HG03432 (cell line): ENCODE data around the gene ALX4.

Source experiments
- ATAC-seq: cut with Tn5 transposase; IDR thresholded peaks from one replicate; pipeline ENCODE4 v1.9.1; 2021; ENCODE audit warnings: mild to moderate bottlenecking, moderate library complexity; ENCODE audit not compliant: unreplicated experiment

The ALX4 gene

DNA sequence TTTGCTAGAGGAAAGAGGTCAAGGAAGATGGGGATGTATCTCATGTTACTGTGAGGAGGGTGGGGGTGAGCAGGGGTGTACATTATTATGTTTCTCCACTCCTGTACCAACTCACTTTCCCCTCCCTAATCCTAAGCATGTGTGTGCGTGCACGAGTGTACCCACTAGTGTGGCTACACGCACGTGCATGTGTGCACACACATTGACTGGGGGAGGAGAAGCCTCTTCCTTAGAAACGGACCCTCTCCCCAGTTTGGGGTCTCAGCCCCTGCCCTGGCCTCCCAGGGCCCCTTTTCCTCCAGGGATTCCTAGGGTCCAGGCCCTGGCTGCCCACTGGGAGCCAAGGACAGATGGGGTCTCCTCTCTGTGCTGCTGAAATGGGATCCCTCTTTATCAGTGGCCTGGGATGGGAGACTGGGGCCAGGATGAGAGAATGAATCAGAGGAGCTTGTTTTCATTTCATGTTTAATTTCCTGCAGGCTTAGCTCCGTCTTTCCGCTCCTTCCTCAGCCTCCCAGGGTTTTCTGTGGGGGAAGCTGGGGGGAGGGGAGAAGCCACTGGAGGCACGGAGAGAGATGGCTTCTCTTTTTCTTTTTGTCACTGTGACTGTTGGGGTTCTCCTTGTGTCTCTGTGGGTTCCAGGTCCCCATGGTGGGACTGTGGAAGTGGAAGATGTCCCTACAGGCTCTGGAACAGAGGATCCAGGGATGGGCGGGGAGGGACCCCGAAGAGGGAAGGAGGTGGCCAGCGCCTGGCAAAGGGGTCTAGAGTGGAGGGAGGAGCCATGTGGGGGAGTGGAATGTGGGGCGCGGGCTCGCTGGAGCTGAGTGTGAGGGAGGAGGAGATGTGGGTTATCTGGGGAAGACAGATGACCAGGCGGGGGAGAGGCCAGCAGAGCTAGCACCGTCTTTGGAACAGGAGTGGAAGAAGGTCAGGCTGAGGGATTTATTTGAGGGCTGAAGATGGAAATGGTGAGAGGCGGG, 40.3 kb downstream of the ALX4 start:
- no peak for ATAC-seq

- ATAC-seq, result no peak
These were observed 41.3 kb downstream of the ALX4 start for GRCh38 chr11:44268614-44269080.

DNA sequence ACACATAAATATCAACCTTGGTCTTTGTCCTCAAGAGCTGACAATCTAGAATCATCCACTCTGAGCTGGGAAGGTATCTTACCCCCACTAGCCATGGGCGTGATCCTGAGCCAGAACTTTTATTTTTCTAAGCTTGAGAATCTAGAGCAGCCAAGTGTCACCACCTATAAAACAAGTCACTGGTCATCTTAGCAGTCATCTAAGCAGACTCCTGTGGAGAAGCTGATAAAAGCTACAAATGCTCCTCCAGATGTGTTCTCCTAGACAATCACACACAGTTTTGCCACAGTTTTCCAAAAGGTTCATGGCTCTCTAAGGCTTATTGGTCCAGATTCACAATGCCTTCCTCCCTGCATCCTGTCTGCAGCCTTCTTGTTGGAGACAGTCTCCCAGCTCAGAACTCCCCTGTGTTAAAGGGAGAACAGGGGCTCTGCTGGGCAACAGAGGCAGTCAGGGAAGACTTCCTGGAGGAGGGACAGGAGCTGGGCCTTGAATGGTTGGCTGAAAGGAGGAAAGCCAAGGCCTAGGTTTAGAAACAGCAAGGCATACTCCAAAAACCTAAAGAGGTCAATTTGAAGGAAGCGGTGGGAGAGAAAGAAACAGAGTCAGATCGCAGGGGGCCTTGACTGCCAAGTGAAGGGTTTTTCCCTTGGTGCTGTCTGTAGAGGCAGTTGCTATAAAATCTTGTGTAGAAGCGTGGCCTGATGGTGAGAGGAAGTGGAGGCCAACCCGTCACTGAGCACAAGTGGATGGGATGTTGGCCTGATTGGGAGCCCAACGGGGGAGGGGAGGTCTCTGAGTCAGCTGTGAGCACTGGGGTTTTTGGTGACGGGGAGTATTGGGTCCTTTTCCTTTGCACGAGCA, 42.0 kb downstream of the ALX4 start:
- ATAC-seq, result no peak

DNA sequence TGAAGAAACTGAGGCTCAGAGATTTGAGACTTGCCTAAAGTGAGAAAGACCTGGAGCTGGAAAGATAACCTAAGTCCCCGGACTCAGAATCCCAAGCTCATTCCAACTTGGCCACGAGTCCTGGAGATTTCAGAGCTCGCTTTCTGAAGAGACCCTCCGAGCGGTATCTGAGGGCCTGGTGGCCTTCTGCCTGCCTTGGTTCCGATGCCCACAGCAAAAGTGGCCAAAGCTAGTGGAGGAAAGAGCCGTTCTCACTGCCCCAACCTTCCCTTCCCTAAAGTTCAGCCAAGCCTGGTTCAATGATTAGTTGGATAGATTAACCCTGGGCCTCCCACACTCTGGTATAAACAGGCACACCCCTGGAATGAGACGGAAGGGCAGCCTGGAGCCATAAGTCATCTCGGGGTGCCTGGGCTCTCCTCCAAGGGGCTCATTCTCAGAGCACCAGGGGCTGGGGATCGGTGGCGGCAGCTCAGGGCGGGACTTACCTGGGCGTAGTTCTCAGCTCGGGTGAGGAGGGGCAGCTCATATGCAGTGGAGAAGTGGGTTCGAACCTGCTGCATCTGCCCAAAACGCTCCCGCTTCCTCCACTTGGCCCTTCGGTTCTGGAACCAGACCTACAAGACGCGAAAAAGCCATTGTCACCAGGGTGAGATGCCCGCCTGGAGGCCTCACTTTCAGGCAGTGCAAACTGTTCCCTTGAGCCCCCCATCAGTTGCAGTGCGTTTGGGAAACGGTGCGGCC, 42.8 kb downstream of the ALX4 start:
- ATAC-seq, result no peak

GRCh38 chr11:44266056-44266780, 43.7 kb downstream of the ALX4 start:
- no peak for ATAC-seq

DNA sequence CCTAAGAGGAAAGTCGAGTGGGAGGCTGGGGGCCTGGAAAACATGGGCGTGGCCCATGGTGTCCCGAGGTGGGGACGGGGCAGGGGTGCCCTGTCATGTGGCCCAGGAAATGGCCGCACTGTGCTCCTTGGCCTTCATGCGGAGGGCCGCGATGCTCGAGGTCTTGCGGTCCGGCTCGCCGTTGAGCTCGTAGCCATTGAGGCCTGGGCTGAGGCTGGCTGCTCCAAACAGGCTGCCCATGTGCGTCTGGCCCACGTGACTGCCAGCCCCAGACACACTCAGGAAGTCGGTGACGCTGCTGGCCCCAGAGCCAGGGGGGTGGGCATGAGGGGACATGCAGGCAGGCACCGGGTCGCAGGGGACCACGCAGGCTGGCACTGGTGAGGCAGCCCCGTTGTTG, 45.2 kb downstream of the ALX4 start:
- ATAC-seq, result no peak

GRCh38 chr11:44264438-44264749, 45.5 kb downstream of the ALX4 start:
- ATAC-seq, result no peak

GRCh38 chr11:44263738-44264437, 46.1 kb downstream of the ALX4 start:
- ATAC-seq, result no peak

- ATAC-seq, result no peak
These were observed 47.9 kb downstream of the ALX4 start for GRCh38 chr11:44261800-44262591.

GRCh38 chr11:44260081-44260480, 49.9 kb downstream of the ALX4 start:
- no peak for ATAC-seq

GRCh38 chr11:44258839-44259420, 51.0 kb downstream of the ALX4 start:
- ATAC-seq, result no peak

DNA sequence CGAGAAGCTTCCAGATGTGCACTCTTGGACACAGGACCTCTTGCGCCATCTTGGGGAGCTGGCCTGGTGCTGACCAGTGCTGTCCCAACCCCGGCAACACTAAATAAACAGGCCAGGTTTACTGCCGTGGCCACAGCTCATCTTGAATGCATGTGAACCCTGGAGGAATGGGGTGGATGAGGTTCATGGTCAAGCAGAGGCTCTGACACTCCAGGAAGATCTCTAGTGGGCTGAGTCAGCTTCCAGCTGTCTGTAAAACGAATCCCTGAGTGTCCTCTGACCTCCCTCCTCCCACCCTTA, 51.8 kb downstream of the ALX4 start:
- no peak for ATAC-seq

GRCh38 chr11:44257338-44258189, 52.4 kb downstream of the ALX4 start:
- no peak for ATAC-seq

DNA sequence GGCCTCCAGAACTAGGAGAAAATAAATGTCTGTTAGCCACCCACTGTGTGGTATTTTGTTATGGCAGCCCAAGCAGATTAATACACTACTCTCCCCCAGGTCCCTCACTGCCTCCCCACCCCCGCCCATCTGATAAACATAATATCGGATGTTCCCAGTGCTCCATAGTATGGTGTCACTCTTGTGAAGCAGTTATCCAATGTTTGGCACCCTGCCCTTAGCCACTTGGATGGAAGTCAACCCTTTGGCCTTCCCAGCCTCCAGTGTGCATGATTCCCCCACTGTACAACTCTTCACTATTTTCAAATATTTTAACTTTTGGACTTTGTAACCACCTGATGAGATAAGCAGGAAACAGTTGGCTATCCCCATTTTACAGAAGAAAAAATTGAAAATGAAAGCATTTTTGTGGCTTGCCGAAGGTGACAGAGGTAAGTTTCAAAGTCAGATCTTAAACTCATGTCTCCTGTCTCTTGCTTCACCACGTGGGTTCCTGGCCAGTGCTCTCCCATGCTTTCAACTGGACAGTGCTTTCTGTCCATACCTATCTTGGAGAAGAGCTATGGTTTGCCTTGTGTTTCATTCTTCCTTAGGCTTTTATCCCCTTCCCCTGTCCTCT, 53.2 kb downstream of the ALX4 start:
- ATAC-seq, result no peak

DNA sequence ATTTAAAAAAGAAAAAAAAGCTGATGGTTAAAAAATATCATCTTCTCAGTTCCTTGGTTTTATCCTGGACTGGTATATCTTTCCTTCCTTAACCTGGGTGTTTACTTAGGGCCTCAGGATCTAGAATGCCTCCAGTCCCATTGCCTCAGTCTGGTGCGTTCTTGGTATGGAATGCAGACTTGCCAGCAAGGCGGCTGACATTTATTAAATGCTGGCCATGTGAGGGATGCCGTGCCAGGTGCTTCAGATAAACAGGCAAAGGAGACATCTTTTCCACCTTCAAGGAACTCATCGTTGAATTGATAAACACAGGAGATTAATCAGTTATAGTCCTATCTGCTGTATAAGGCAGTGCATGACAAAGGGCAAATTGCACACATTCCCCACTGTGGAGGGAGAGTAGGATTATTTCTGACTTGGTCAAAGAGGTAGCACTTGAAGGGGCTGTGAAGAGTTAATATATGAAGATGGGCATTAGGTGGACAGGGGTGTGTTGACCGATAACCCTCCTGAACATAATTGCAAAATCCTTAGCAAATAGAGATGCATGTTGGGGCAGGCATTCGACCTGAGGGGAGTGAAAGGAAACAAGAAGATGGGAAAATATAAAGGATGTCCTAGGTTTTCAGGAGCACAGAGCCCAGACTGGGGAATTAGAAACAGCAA, 54.4 kb downstream of the ALX4 start:
- no peak for ATAC-seq

- ATAC-seq, result no peak
These were observed 56.8 kb downstream of the ALX4 start for GRCh38 chr11:44252999-44253602.

DNA sequence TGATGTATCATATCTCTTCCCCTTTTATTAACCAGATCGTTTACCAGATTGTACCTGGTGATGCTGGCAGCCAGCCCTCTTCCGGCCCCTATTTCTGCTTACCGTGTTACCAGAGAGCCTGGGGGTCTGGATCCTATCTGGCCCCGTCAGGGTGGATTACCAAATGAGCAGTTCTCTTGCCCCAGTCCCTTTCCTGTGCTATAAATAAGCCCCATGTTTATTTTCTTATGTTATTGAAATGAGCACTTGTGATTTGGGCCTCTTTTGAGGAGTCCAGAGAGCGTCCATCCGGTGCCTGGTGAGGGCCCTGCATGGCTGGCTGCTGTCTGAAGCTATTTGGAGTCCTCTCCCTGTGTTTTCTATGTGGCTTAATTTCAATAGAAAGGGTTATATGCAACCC, 59.5 kb downstream of the ALX4 start:
- ATAC-seq, result no peak
